Tibial nerve (tissue), 4 donors: Measurements from ENCODE around the gene NPHP1.

Experiments used
- EP300 ChIP-seq, 2 donors: sonication (generic); formaldehyde crosslinking; IDR thresholded peaks; one replicate each; pipeline ENCODE4 v1.6.1; 2017; ENCODE audit warnings: antibody characterized with exemption in 2 of 2, mild to moderate bottlenecking in 1 of 2
- POLR2A ChIP-seq, 2 donors: fragments of 450-650 bp; IDR thresholded peaks; one replicate each; pipeline ENCODE4 v1.6.1; 2017; ENCODE audit warnings: antibody characterized with exemption in 2 of 2, mild to moderate bottlenecking in 2 of 2, moderate library complexity in 2 of 2
- TF ChIP-seq, protein P1 (sequence below), 5 experiments: fragments of 200-600 bp in 3 of 5; fragments of 450-650 bp in 2 of 5; sonication (generic) in 3 of 5; IDR thresholded peaks; one replicate each; pipeline ENCODE4 v1.5.1; 2016 to 2019; ENCODE audit warnings: antibody characterized with exemption in 5 of 5, mild to moderate bottlenecking in 3 of 5, moderate library complexity in 2 of 5

DNA sequence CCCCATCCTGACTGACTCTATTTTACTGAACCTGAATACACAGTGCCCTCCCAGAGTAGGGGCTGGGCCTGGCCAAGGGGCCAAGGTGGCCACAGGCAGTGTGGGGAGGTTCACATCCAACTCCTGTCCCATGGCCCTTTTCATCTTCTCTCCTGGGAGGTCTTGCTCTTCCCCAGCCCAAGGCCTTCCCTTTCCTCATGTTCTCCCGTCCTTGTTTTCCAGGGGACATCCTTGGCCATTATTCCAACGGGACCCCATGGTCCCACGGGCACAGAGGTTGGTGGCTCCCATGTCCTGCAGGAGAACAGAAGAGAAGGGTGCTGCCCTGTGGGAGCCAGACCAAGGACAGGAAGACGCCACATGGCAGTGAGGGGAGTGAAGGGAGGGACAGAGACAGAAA, 99.6 kb downstream of the NPHP1 start:
- TF ChIP-seq, protein P1, sequence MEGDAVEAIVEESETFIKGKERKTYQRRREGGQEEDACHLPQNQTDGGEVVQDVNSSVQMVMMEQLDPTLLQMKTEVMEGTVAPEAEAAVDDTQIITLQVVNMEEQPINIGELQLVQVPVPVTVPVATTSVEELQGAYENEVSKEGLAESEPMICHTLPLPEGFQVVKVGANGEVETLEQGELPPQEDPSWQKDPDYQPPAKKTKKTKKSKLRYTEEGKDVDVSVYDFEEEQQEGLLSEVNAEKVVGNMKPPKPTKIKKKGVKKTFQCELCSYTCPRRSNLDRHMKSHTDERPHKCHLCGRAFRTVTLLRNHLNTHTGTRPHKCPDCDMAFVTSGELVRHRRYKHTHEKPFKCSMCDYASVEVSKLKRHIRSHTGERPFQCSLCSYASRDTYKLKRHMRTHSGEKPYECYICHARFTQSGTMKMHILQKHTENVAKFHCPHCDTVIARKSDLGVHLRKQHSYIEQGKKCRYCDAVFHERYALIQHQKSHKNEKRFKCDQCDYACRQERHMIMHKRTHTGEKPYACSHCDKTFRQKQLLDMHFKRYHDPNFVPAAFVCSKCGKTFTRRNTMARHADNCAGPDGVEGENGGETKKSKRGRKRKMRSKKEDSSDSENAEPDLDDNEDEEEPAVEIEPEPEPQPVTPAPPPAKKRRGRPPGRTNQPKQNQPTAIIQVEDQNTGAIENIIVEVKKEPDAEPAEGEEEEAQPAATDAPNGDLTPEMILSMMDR (IDR thresholded peaks at IDR 0.05), result no peak
- TF ChIP-seq POLR2A (IDR thresholded peaks at IDR 0.05), result no peak
- TF ChIP-seq EP300 (IDR thresholded peaks at IDR 0.05), result no peak
